GM13977 (cell line): ENCODE data around the gene SPACA7.

Experiments
- DNase-seq: peaks from one replicate; pipeline ENCODE4 v3.0.0; 2012; ENCODE audit warnings: low spot score
- in situ Hi-C: fragments of 300-500 bp; cut with MboI; formaldehyde crosslinking; loops from one replicate; pipeline ENCODE4 v1.12.0; 2022; ENCODE audit warnings: low sequenced_read_pairs, low pct_unique_long_range_greater_than_20kb, mixed read lengths, inconsistent platforms; ENCODE audit not compliant: unreplicated experiment
- TF ChIP-seq, protein P1 (sequence below): IDR thresholded peaks from 2 replicates; pipeline ENCODE4 v1.5.1; 2012; ENCODE audit warnings: mild to moderate bottlenecking, control low read depth; ENCODE audit not compliant: insufficient read depth; ENCODE audit errors: extremely low read depth, missing control alignments

SPACA7 gene

DNA sequence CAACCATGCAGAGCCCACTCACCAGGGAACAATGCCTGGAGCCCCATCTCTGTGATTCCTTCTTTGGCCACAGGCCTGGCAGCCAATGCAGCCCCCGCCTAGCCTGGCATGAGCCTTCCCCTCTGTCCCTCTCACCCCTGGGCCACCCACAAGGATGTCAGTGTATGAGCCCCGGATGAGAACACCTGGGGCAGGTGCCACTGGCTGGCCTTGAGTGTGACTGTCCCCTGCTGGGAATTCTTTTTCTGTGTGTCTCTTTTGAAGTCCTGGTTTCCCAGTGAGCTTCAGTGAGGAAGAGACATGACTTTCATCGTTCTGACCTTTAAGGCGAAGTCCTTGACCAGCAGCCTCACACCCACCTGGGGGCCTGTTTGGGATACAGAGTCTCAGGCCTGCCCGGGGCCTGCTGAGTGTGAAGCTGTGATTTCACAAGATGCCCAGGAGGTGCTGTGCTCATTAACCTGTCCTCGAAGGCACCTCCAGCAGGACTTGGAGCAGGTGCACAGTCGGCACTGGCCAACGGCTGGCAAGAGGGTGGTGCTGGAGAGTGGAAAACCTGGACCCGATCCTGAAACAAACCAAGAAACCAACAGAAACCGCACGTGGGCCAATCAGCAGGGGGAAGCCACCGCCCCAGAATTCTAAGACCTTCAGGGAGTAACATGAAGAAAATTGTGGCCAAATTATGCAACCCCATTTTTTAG, 27.4 kb upstream of the SPACA7 start:
- TF ChIP-seq, protein P1, sequence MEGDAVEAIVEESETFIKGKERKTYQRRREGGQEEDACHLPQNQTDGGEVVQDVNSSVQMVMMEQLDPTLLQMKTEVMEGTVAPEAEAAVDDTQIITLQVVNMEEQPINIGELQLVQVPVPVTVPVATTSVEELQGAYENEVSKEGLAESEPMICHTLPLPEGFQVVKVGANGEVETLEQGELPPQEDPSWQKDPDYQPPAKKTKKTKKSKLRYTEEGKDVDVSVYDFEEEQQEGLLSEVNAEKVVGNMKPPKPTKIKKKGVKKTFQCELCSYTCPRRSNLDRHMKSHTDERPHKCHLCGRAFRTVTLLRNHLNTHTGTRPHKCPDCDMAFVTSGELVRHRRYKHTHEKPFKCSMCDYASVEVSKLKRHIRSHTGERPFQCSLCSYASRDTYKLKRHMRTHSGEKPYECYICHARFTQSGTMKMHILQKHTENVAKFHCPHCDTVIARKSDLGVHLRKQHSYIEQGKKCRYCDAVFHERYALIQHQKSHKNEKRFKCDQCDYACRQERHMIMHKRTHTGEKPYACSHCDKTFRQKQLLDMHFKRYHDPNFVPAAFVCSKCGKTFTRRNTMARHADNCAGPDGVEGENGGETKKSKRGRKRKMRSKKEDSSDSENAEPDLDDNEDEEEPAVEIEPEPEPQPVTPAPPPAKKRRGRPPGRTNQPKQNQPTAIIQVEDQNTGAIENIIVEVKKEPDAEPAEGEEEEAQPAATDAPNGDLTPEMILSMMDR: no peak
- DNase-seq: no peak
- in situ Hi-C loops: no loop called here

- in situ Hi-C loops: no loop called here
- TF ChIP-seq, protein P1: no peak
- no peak for DNase-seq
Observed at GRCh38 chr13:112349681-112350080, 26.5 kb upstream of the SPACA7 start.

DNA sequence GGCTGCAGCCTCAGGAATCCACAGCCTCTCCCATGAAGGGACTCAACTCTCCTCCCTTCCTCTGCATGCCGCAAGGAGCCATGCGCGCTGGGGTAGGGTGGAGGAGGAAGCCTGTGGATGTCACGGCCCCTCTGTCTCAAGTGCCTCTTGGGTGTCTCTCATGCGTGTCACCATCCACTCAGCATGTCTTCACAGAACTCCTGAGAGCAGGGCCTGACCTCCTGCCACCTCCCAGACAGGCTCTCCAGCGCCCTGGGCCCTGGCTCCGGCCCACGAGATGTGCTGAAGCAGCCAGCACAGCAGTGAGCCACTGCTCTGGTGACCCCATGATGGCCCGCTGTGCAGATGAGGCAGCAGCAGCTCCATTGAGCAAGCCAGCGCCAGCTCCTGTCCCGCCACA, 25.9 kb upstream of the SPACA7 start:
- TF ChIP-seq, protein P1: no peak
- in situ Hi-C loops: no loop called here
- no peak for DNase-seq

- TF ChIP-seq, protein P1: no peak
- in situ Hi-C loops: no loop called here
- no peak for DNase-seq
Observed at GRCh38 chr13:112351825-112352224, 24.3 kb upstream of the SPACA7 start.

DNA sequence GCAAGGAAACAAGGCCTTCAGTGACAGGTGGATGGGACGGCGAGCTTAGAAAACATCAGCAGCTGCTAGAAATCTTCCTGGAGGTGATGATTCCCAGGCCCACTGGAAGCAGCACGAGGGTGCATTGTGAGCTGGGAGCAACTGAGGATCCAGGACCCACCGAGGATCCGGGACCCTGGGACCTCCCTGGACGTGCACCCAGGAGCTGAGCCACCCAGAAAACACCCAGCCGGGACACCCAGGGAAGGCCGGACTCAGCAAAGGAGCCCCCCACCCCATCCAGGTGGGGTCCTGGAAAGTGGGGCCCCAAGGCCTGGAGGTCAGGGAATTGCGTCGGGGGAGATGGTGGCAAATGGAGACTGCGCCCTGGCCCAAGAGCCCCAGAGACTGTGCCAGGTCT, 22.3 kb upstream of the SPACA7 start:
- TF ChIP-seq, protein P1: no peak
- in situ Hi-C loops: no loop called here
- DNase-seq: no peak

GRCh38 chr13:112354330-112355273, 21.6 kb upstream of the SPACA7 start:
- in situ Hi-C loops: no loop called here
- TF ChIP-seq, protein P1: no peak
- DNase-seq: no peak
